ENCODE measurements around the gene CCDC68.

Gene CCDC68

GRCh38 chr18:54878659-54879358 lies 80.5 kb downstream of the CCDC68 start:
- POLR2A ChIA-PET = no interaction called here
- CTCF ChIA-PET = interaction anchor here (1.7 kb wide), 1 partner anchor 12 kb away, joined by 4 read pairs; no protein-coding TSS in a partner anchor
- no peak for TF ChIP-seq CTCF (IDR thresholded peaks at IDR 0.05; ENCODE audit: control extremely low read depth, extremely low read depth, low read depth, missing control alignments)
- DNase-seq (ENCODE audit: extremely low spot score) = no peak

- no peak for TF ChIP-seq CTCF (IDR thresholded peaks at IDR 0.05; ENCODE audit: control extremely low read depth, extremely low read depth, low read depth, missing control alignments)
- no peak for DNase-seq (ENCODE audit: extremely low spot score)
- POLR2A ChIA-PET = no interaction called here
- CTCF ChIA-PET = no interaction called here
Measured at GRCh38 chr18:54878159-54878622, 81.1 kb downstream of the CCDC68 start.

- POLR2A ChIA-PET = no interaction called here
- no peak for DNase-seq (ENCODE audit: extremely low spot score)
- CTCF ChIA-PET = no interaction called here
- no peak for TF ChIP-seq CTCF (IDR thresholded peaks at IDR 0.05; ENCODE audit: control extremely low read depth, extremely low read depth, low read depth, missing control alignments)
Measured at GRCh38 chr18:54877076-54877475, 82.2 kb downstream of the CCDC68 start.

- CTCF ChIA-PET = no interaction called here
- POLR2A ChIA-PET = no interaction called here
- no peak for TF ChIP-seq CTCF (IDR thresholded peaks at IDR 0.05; ENCODE audit: control extremely low read depth, extremely low read depth, low read depth, missing control alignments)
- no peak for DNase-seq (ENCODE audit: extremely low spot score)
Measured at GRCh38 chr18:54875063-54875462, 84.2 kb downstream of the CCDC68 start.

GRCh38 chr18:54873884-54874255 lies 85.4 kb downstream of the CCDC68 start:
- no peak for TF ChIP-seq CTCF (IDR thresholded peaks at IDR 0.05; ENCODE audit: control extremely low read depth, extremely low read depth, low read depth, missing control alignments)
- CTCF ChIA-PET = no interaction called here
- POLR2A ChIA-PET = no interaction called here
- no peak for DNase-seq (ENCODE audit: extremely low spot score)

- CTCF ChIA-PET = interaction anchor here (1.3 kb wide), 1 partner anchor 18 kb away, joined by 3 read pairs; no protein-coding TSS in a partner anchor
- POLR2A ChIA-PET = no interaction called here
- no peak for TF ChIP-seq CTCF (IDR thresholded peaks at IDR 0.05; ENCODE audit: control extremely low read depth, extremely low read depth, low read depth, missing control alignments)
- no peak for DNase-seq (ENCODE audit: extremely low spot score)
Measured at GRCh38 chr18:54872681-54873080, 86.6 kb downstream of the CCDC68 start.

Measured in GM10248 (cell line).